ENCODE results near the gene CMIP. TPM values are rescaled to one million over a fixed set of nuclear protein-coding genes. Genes with fewer than 3 reads are reported as not detected.

The CMIP gene
- total and polyA plus RNA-seq, 10 of the 15 experiments (the other 5 are each of a cell fraction or from before 2014, with no cell fraction given) = 1.2 to 43.2 (median 4.4) TPM

DNA sequence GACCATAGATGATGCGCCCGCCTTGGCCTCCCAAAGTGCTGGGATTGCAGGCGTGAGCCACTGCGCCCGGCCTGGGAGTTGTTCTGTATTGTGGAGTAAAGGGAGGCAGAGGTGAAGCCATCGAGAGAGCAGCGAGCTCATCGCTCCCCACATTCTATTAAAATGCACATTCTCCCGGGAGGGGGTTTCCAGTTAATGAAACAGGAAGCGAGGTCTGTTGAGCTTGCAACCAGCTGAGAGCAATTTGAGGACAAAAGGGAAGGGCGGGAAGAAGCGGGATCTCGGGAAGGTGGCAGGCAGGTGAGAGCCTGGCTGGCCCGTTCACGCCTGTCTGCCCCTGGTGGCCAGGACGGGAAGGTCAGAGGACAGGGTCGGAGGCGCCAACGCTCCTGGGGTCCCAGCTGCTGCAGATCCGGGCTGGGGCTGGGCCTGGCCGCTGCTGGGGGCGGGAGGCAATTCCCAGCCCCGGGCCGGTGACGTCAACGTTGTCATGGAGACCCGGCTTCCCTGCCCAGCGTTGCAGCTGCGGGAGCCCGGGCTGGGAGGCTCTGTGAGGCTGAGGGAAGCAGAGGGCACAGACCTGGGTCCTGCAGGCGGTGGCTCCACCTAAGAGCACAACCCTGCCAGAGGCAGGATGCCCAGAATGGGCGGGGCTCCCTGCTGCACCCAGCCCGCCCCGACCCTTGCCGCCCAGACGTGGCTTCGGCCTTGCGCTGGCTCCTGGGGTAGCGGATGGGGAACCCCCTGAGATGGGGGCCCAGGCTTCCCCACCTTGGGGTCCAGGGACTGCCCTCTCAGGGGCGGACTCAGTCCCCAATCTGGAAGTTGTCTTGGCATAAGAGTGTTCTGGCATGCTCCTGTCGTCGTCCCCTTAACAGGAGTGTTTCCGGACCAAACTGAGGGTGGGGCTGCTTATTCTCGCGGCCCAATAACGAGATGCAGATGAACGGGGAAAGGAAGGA, 285.8 kb downstream of the CMIP start (continued):
- TF ChIP-seq ZBED1 (IDR thresholded peaks at IDR 0.05; ENCODE audit: borderline replicate concordance) (no peak), ZNF622 (IDR thresholded peaks at IDR 0.05) (no peak), MTA2 (IDR thresholded peaks at IDR 0.05; ENCODE audit: low read depth) (peak; percentile 44; the same call in 1 of the 2 replicates), MXI1 (IDR thresholded peaks at IDR 0.05; ENCODE audit: low read depth, low read length) (no peak), CUX1 (IDR thresholded peaks at IDR 0.05; ENCODE audit: insufficient replicate concordance, low read depth, low read length) (no peak), RB1 (IDR thresholded peaks at IDR 0.05; ENCODE audit: borderline replicate concordance) (peak; percentile 69; the same call in 1 of the 2 replicates), SP1 (IDR thresholded peaks at IDR 0.05; ENCODE audit: low read depth, low read length) (no peak), RAD21 (IDR thresholded peaks at IDR 0.05; ENCODE audit: insufficient read depth, low read depth, low read length) (no peak), KDM1A (IDR thresholded peaks at IDR 0.05; ENCODE audit: borderline replicate concordance) (no peak), CBFB (IDR thresholded peaks at IDR 0.05; ENCODE audit: low read depth) (no peak), SUPT20H (IDR thresholded peaks at IDR 0.05; ENCODE audit: borderline replicate concordance, control insufficient read depth, low read depth, low read length) (no peak), BHLHE40 (IDR thresholded peaks at IDR 0.05; ENCODE audit: borderline replicate concordance in 1 of 2, low read depth in 2 of 2, low read length in 1 of 2) (peak in 1 of 2 experiments; percentile 33; a peak in 1 of 4 replicates)
- TF ChIP-seq, protein P1, sequence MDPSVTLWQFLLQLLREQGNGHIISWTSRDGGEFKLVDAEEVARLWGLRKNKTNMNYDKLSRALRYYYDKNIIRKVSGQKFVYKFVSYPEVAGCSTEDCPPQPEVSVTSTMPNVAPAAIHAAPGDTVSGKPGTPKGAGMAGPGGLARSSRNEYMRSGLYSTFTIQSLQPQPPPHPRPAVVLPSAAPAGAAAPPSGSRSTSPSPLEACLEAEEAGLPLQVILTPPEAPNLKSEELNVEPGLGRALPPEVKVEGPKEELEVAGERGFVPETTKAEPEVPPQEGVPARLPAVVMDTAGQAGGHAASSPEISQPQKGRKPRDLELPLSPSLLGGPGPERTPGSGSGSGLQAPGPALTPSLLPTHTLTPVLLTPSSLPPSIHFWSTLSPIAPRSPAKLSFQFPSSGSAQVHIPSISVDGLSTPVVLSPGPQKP (IDR thresholded peaks at IDR 0.05; ENCODE audit: low read depth, low read length) = no peak

Measured in GM12878 (cell line).